Measurements from ENCODE around the gene SMAD2. TPM values are rescaled to one million over a fixed set of nuclear protein-coding genes. Genes with fewer than 3 reads are reported as not detected.

SMAD2 gene
- total and polyA plus RNA-seq, 2 experiments from 2014 or later: 52.4 to 77.7 TPM

DNA sequence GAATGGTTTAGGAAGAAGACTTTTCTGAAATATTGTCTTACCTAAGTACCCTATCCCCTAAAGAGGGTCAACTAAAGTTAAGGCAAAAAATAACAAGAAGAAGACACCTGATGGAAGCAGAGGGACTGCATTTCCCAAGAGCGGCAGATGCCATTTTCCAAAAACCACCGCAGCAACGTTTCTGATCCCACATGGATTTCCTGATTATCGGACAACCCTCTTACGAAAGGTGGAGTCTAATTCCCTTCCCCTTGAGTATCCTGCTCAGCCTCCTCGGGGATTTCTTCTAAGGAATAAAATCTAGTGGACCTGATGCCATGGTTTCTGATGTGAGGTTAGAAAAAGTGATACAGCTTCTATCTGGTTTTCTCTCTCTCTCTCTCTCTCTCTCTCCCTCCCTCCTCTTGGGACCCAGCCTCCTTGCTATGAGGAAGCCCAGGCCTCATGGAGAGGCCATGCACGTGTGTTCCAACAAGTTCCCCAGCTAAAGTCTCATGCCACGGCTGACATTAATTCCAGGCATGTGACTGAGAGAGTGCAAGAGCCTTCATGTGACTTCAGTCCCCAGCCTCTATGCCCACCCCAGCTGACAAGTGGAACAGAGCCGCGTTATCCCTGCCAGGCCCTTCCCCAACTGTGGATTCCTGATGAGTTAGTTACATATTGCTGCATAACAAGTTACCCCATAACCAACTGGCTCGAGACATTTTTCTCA is 150.3 kb downstream of the SMAD2 start:
- Histone ChIP-seq H3K27ac (no peak overlapping the region), H3K9me2 (ENCODE audit: insufficient read depth) (no peaks in the 10 kb centered on the region), H3K27me3 (replicated peaks; ENCODE audit: insufficient read depth) (peaks cover 15% of the 10 kb centered on the region; the same call in 1 of the 2 replicates), H3K4me3 (no peak overlapping the region), H3K36me3 (ENCODE audit: low read depth) (no peaks in the 10 kb centered on the region), H2AFZ (no peak overlapping the region), H3K79me2 (ENCODE audit: insufficient read depth) (no peaks in the 10 kb centered on the region), H3K4me1 (ENCODE audit: insufficient read depth) (no peaks in the 10 kb centered on the region), H3K9ac (no peak overlapping the region), H3F3A (ENCODE audit: insufficient read depth) (no peaks in the 10 kb centered on the region), H3K9me3 (ENCODE audit: low read depth) (no peaks in the 10 kb centered on the region), H4K20me1 (ENCODE audit: insufficient read depth) (no peaks in the 10 kb centered on the region), H3K4me2 (ENCODE audit: unreplicated experiment) (no peak overlapping the region)
- in situ Hi-C loops (cut with MboI): no loop called here
- TF ChIP-seq EZH2phosphoT487 (IDR thresholded peaks at IDR 0.05; ENCODE audit: insufficient read depth, low read depth): no peak
- no peak for TF ChIP-seq EZH2 (IDR thresholded peaks at IDR 0.05; ENCODE audit: insufficient read depth, poor library complexity, severe bottlenecking)
- 50 to 52% methylated on average over 11 of the region's 11 CpGs for WGBS, 2 experiments (ENCODE audit: low coverage in 1 of 2, low lambda C conversion rate in 2 of 2, missing lambda C conversion rate in 2 of 2)
- DNase-seq: no peak

DNA sequence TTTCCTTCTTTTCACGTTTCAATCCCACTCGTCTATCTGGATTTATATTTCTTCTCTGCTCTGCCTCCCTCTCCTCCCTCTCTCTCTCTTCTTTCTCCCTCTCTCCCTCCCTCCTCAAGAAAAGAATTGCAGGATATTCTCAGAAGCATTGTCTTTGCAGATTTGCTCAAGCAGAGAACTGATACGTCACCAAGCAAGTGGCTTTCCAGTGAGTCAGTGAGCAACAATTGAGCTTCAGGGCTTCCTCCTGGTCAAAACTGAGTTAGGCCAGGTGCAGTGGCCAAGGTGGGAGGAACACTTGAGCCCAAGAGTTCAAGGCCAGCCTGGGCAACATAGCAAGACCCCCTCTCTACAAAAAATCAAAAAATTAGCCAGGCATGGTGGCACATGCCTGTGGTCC is 151.1 kb downstream of the SMAD2 start:
- no peaks in the 10 kb centered on the region for H3K9me3 ChIP-seq (ENCODE audit: low read depth)
- no peaks in the 10 kb centered on the region for H4K20me1 ChIP-seq (ENCODE audit: insufficient read depth)
- H3K79me2 ChIP-seq (ENCODE audit: insufficient read depth): no peaks in the 10 kb centered on the region
- H3K4me1 ChIP-seq (ENCODE audit: insufficient read depth): no peaks in the 10 kb centered on the region
- H3F3A ChIP-seq (ENCODE audit: insufficient read depth): no peaks in the 10 kb centered on the region
- in situ Hi-C loops (cut with MboI): no loop called here
- no peak overlapping the region for H3K27ac ChIP-seq
- H3K9me2 ChIP-seq (ENCODE audit: insufficient read depth): no peaks in the 10 kb centered on the region
- no peak overlapping the region for H3K9ac ChIP-seq
- H3K4me3 ChIP-seq: no peak overlapping the region
- 50 to 60% methylated on average over 3 of the region's 3 CpGs for WGBS, 2 experiments (ENCODE audit: low coverage in 1 of 2, low lambda C conversion rate in 2 of 2, missing lambda C conversion rate in 2 of 2)
- TF ChIP-seq EZH2phosphoT487 (IDR thresholded peaks at IDR 0.05; ENCODE audit: insufficient read depth, low read depth) (no peak), EZH2 (IDR thresholded peaks at IDR 0.05; ENCODE audit: insufficient read depth, poor library complexity, severe bottlenecking) (no peak)
- no peaks in the 10 kb centered on the region for H3K36me3 ChIP-seq (ENCODE audit: low read depth)
- H3K27me3 ChIP-seq (replicated peaks; ENCODE audit: insufficient read depth): peaks cover 15% of the 10 kb centered on the region; the same call in 1 of the 2 replicates
- H2AFZ ChIP-seq: no peak overlapping the region
- no peak overlapping the region for H3K4me2 ChIP-seq (ENCODE audit: unreplicated experiment)
- DNase-seq: no peak

DNA sequence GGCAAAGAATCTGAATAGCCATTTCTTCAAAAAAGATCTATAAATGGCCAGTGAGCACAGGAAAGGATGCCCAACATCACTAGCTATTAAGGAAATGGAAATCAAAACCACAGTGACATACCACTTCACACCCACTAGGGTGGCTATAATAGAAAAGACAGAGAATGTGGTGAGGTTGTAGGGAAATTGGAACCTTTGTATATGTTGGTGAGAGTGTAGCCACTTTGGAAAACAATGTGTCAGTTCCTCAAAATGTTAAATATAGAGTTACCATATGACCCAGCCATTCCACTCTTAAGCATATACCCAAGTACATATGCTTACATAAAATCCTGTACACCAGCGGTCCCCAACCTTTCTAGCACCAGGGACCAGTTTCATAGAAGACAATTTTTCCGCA is 152.8 kb downstream of the SMAD2 start:
- peaks cover 15% of the 10 kb centered on the region; the same call in 1 of the 2 replicates for H3K27me3 ChIP-seq (replicated peaks; ENCODE audit: insufficient read depth)
- H3K4me3 ChIP-seq: no peak overlapping the region
- in situ Hi-C loops (cut with MboI): no loop called here
- WGBS, 2 experiments (ENCODE audit: low coverage in 1 of 2, low lambda C conversion rate in 2 of 2, missing lambda C conversion rate in 2 of 2): 55 to 56% methylated on average over 2 of the region's 2 CpGs
- no peak for TF ChIP-seq EZH2phosphoT487 (IDR thresholded peaks at IDR 0.05; ENCODE audit: insufficient read depth, low read depth)
- no peak for TF ChIP-seq EZH2 (IDR thresholded peaks at IDR 0.05; ENCODE audit: insufficient read depth, poor library complexity, severe bottlenecking)
- no peaks in the 10 kb centered on the region for H3K36me3 ChIP-seq (ENCODE audit: low read depth)
- no peak overlapping the region for H3K9ac ChIP-seq
- no peaks in the 10 kb centered on the region for H3K79me2 ChIP-seq (ENCODE audit: insufficient read depth)
- H4K20me1 ChIP-seq (ENCODE audit: insufficient read depth): no peaks in the 10 kb centered on the region
- H2AFZ ChIP-seq: no peak overlapping the region
- no peak for DNase-seq
- H3K4me1 ChIP-seq (ENCODE audit: insufficient read depth): no peaks in the 10 kb centered on the region
- no peak overlapping the region for H3K4me2 ChIP-seq (ENCODE audit: unreplicated experiment)
- no peak overlapping the region for H3K27ac ChIP-seq
- no peaks in the 10 kb centered on the region for H3F3A ChIP-seq (ENCODE audit: insufficient read depth)
- no peaks in the 10 kb centered on the region for H3K9me2 ChIP-seq (ENCODE audit: insufficient read depth)
- no peaks in the 10 kb centered on the region for H3K9me3 ChIP-seq (ENCODE audit: low read depth)

GRCh38 chr18:47775961-47776360 is 154.5 kb downstream of the SMAD2 start:
- no peaks in the 10 kb centered on the region for H3K4me1 ChIP-seq (ENCODE audit: insufficient read depth)
- TF ChIP-seq EZH2 (IDR thresholded peaks at IDR 0.05; ENCODE audit: insufficient read depth, poor library complexity, severe bottlenecking): no peak
- no peak for TF ChIP-seq EZH2phosphoT487 (IDR thresholded peaks at IDR 0.05; ENCODE audit: insufficient read depth, low read depth)
- in situ Hi-C loops (cut with MboI): no loop called here
- H3K4me3 ChIP-seq: no peak overlapping the region
- H3K4me2 ChIP-seq (ENCODE audit: unreplicated experiment): no peak overlapping the region
- 33 to 49% methylated on average over 5 of the region's 5 CpGs for WGBS, 2 experiments (ENCODE audit: low coverage in 1 of 2, low lambda C conversion rate in 2 of 2, missing lambda C conversion rate in 2 of 2)
- H4K20me1 ChIP-seq (ENCODE audit: insufficient read depth): no peaks in the 10 kb centered on the region
- H3K9me2 ChIP-seq (ENCODE audit: insufficient read depth): no peaks in the 10 kb centered on the region
- no peaks in the 10 kb centered on the region for H3F3A ChIP-seq (ENCODE audit: insufficient read depth)
- H3K36me3 ChIP-seq (ENCODE audit: low read depth): no peaks in the 10 kb centered on the region
- no peak overlapping the region for H3K9ac ChIP-seq
- H3K27me3 ChIP-seq (replicated peaks; ENCODE audit: insufficient read depth): peaks cover 15% of the 10 kb centered on the region; the same call in 1 of the 2 replicates
- no peaks in the 10 kb centered on the region for H3K9me3 ChIP-seq (ENCODE audit: low read depth)
- no peak overlapping the region for H3K27ac ChIP-seq
- peak; percentile 14 for DNase-seq
- H3K79me2 ChIP-seq (ENCODE audit: insufficient read depth): no peaks in the 10 kb centered on the region
- H2AFZ ChIP-seq: no peak overlapping the region

Measured in GM23248 (cell line).